HepG2 (cell line): ENCODE results near the gene EPM2A. TPM values are rescaled to one million over a fixed set of nuclear protein-coding genes. Genes with fewer than 3 reads are reported as not detected.
A peak's percentile ranks its signal among the peaks of the same experiment; 100 is the strongest.

ENCODE experiments used
- MIXL1 ChIP-seq: IDR thresholded peaks from 2 replicates; pipeline ENCODE4 v1.6.1; 2016
- PAX8 ChIP-seq: sonication (generic); formaldehyde crosslinking; IDR thresholded peaks from 2 replicates; pipeline ENCODE4 v1.8.0; 2022; ENCODE audit warnings: mild to moderate bottlenecking, missing genetic modification reagents, borderline replicate concordance
- SMARCE1 ChIP-seq: fragments of 450-650 bp; IDR thresholded peaks from 2 replicates; pipeline ENCODE4 v1.6.1; 2017; ENCODE audit warnings: borderline replicate concordance
- TCF7L2 ChIP-seq: IDR thresholded peaks from 2 replicates; pipeline ENCODE4 v1.6.1; 2011; ENCODE audit warnings: mild to moderate bottlenecking, low read depth, low read length, moderate library complexity
- ZFAT ChIP-seq: sonication (generic); formaldehyde crosslinking; conservative IDR thresholded peaks from 2 replicates; pipeline ENCODE4 v1.8.1; 2023; ENCODE audit warnings: missing genetic modification reagents, inconsistent platforms
- polyA plus RNA-seq, 8 experiments: library from polyadenylated mRNA; depleted of rRNA in 3 of 8; stranded (reverse) in 7 of 8; unstranded in 1 of 8; fragments of >200 nt; fragmentation: Illumina TruSeq in 4 of 8; extraction: Trizol in 4 of 8; gene quantifications; 2 replicates each; pipeline versions ENCODE4 v1.2.1 to v1.2.3, GENCODE V29; 2011 to 2016; ENCODE audit warnings: low read depth in 4 of 8, missing spikeins in 1 of 8, mixed read lengths in 1 of 8; ENCODE audit not compliant: insufficient read depth in 1 of 8
- total RNA-seq, 5 experiments: library from RNA; depleted of rRNA; stranded (reverse); fragments of >200 nt; fragmentation: Illumina TruSeq; extraction: Trizol; gene quantifications; 2 replicates each; pipeline ENCODE4 v1.2.3, GENCODE V29; 2016; ENCODE audit warnings: low read depth in 1 of 5
- TF ChIP-seq, protein P1 (sequence below): sonication (generic); formaldehyde crosslinking; IDR thresholded peaks from 2 replicates; pipeline ENCODE4 v1.5.1; 2020; ENCODE audit warnings: mild to moderate bottlenecking, missing genetic modification reagents, borderline replicate concordance
- TF ChIP-seq, protein P2 (sequence below): sonication (generic); formaldehyde crosslinking; IDR thresholded peaks from 2 replicates; pipeline ENCODE4 v1.5.1; 2020; ENCODE audit warnings: missing genetic modification reagents, mild to moderate bottlenecking, borderline replicate concordance
- TF ChIP-seq, protein P3 (sequence below): sonication (generic); formaldehyde crosslinking; IDR thresholded peaks from 2 replicates; pipeline ENCODE4 v1.8.0; 2022; ENCODE audit warnings: mild to moderate bottlenecking, missing genetic modification reagents, borderline replicate concordance
- TF ChIP-seq, protein P4 (sequence below): sonication (generic); formaldehyde crosslinking; IDR thresholded peaks from 2 replicates; pipeline ENCODE4 v1.4.0; 2020; ENCODE audit warnings: missing genetic modification reagents
- TF ChIP-seq, protein P5 (sequence below): IDR thresholded peaks from 2 replicates; pipeline ENCODE4 v1.6.1; 2016; ENCODE audit warnings: low read depth, control low read depth
- TF ChIP-seq, protein P6 (sequence below): sonication (generic); formaldehyde crosslinking; conservative IDR thresholded peaks from 2 replicates; pipeline ENCODE4 v1.5.0; 2020; ENCODE audit warnings: missing genetic modification reagents

EPM2A gene
- total and polyA plus RNA-seq, 2 of the 13 experiments (the other 11 are each of a cell fraction or from before 2014, with no cell fraction given), result 4.6 to 9.2 TPM

DNA sequence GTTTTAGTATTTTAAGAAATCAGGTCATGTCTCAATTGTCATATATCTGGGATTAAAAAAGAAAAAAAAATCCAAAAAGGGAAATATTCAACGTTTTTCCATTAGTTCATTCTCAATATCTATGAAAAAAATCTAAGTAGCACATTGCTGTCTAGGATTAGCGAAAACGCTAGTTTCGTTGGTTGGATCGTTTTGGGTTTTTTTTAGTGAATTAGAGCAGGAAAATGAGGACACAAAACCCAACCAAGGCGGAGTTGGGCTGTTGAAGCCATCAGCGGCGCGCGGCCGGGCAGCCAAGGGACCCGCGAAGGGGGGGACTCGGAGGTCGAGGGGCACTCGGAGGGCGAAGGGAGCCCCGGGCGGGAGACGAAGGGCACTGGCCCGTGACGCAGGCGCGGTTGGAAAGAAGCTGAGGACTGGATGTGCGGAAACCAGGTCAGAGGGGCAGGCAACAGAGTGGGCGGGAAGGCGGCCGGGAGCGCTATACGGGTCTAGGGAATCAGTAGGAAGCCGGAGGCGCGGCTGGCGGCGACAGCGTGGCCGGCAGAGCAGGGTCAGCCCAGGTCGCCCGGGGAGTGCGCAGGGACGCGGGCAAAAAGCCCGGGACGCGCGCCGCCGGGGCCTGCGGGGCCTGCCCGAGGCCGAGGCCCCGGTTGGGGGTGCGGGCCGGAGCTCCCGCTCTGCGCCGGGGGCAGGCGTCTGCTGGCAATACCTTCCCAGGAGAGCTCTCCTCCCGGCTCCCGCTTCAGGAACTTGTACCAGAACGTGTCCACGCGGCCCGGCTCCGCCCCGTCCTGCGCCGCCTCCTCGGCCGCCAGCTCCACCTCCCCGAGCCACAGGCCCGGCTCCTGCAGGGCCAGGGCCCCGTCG is 599 bp downstream of the EPM2A start (continued):
- TF ChIP-seq, protein P1, sequence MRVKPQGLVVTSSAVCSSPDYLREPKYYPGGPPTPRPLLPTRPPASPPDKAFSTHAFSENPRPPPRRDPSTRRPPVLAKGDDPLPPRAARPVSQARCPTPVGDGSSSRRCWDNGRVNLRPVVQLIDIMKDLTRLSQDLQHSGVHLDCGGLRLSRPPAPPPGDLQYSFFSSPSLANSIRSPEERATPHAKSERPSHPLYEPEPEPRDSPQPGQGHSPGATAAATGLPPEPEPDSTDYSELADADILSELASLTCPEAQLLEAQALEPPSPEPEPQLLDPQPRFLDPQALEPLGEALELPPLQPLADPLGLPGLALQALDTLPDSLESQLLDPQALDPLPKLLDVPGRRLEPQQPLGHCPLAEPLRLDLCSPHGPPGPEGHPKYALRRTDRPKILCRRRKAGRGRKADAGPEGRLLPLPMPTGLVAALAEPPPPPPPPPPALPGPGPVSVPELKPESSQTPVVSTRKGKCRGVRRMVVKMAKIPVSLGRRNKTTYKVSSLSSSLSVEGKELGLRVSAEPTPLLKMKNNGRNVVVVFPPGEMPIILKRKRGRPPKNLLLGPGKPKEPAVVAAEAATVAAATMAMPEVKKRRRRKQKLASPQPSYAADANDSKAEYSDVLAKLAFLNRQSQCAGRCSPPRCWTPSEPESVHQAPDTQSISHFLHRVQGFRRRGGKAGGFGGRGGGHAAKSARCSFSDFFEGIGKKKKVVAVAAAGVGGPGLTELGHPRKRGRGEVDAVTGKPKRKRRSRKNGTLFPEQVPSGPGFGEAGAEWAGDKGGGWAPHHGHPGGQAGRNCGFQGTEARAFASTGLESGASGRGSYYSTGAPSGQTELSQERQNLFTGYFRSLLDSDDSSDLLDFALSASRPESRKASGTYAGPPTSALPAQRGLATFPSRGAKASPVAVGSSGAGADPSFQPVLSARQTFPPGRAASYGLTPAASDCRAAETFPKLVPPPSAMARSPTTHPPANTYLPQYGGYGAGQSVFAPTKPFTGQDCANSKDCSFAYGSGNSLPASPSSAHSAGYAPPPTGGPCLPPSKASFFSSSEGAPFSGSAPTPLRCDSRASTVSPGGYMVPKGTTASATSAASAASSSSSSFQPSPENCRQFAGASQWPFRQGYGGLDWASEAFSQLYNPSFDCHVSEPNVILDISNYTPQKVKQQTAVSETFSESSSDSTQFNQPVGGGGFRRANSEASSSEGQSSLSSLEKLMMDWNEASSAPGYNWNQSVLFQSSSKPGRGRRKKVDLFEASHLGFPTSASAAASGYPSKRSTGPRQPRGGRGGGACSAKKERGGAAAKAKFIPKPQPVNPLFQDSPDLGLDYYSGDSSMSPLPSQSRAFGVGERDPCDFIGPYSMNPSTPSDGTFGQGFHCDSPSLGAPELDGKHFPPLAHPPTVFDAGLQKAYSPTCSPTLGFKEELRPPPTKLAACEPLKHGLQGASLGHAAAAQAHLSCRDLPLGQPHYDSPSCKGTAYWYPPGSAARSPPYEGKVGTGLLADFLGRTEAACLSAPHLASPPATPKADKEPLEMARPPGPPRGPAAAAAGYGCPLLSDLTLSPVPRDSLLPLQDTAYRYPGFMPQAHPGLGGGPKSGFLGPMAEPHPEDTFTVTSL (CRISPR knock-in tag), result 0 out of 2 replicates have a peak, but pooled peaks have one; percentile 58
- TF ChIP-seq SMARCE1 (no peak), PAX8 (no peak; the same call in 1 of the 2 replicates), TCF7L2 (no peak), ZFAT (CRISPR knock-in tag) (0 out of 2 replicates have a peak, but pooled peaks have one; percentile 31), MIXL1 (CRISPR knock-in tag) (no peak)
- TF ChIP-seq, protein P2, sequence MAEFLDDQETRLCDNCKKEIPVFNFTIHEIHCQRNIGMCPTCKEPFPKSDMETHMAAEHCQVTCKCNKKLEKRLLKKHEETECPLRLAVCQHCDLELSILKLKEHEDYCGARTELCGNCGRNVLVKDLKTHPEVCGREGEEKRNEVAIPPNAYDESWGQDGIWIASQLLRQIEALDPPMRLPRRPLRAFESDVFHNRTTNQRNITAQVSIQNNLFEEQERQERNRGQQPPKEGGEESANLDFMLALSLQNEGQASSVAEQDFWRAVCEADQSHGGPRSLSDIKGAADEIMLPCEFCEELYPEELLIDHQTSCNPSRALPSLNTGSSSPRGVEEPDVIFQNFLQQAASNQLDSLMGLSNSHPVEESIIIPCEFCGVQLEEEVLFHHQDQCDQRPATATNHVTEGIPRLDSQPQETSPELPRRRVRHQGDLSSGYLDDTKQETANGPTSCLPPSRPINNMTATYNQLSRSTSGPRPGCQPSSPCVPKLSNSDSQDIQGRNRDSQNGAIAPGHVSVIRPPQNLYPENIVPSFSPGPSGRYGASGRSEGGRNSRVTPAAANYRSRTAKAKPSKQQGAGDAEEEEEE (CRISPR knock-in tag), result 0 out of 2 replicates have a peak, but pooled peaks have one; percentile 21
- TF ChIP-seq, protein P3, sequence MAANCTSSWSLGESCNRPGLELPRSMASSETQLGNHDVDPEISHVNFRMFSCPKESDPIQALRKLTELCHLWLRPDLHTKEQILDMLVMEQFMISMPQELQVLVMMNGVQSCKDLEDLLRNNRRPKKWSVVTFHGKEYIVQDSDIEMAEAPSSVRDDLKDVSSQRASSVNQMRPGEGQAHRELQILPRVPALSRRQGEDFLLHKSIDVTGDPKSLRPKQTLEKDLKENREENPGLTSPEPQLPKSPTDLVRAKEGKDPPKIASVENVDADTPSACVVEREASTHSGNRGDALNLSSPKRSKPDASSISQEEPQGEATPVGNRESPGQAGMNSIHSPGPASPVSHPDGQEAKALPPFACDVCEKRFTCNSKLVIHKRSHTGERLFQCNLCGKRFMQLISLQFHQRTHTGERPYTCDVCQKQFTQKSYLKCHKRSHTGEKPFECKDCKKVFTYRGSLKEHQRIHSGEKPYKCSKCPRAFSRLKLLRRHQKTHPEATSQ (CRISPR knock-in tag), result peak; percentile 87; the same call in 1 of the 2 replicates
- TF ChIP-seq, protein P4, sequence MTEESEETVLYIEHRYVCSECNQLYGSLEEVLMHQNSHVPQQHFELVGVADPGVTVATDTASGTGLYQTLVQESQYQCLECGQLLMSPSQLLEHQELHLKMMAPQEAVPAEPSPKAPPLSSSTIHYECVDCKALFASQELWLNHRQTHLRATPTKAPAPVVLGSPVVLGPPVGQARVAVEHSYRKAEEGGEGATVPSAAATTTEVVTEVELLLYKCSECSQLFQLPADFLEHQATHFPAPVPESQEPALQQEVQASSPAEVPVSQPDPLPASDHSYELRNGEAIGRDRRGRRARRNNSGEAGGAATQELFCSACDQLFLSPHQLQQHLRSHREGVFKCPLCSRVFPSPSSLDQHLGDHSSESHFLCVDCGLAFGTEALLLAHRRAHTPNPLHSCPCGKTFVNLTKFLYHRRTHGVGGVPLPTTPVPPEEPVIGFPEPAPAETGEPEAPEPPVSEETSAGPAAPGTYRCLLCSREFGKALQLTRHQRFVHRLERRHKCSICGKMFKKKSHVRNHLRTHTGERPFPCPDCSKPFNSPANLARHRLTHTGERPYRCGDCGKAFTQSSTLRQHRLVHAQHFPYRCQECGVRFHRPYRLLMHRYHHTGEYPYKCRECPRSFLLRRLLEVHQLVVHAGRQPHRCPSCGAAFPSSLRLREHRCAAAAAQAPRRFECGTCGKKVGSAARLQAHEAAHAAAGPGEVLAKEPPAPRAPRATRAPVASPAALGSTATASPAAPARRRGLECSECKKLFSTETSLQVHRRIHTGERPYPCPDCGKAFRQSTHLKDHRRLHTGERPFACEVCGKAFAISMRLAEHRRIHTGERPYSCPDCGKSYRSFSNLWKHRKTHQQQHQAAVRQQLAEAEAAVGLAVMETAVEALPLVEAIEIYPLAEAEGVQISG (CRISPR knock-in tag), result peak; percentile 80
- TF ChIP-seq, protein P5, sequence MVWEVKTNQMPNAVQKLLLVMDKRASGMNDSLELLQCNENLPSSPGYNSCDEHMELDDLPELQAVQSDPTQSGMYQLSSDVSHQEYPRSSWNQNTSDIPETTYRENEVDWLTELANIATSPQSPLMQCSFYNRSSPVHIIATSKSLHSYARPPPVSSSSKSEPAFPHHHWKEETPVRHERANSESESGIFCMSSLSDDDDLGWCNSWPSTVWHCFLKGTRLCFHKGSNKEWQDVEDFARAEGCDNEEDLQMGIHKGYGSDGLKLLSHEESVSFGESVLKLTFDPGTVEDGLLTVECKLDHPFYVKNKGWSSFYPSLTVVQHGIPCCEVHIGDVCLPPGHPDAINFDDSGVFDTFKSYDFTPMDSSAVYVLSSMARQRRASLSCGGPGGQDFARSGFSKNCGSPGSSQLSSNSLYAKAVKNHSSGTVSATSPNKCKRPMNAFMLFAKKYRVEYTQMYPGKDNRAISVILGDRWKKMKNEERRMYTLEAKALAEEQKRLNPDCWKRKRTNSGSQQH (CRISPR knock-in tag), result 0 out of 2 replicates have a peak, but pooled peaks have one; percentile 25
- TF ChIP-seq, protein P6, sequence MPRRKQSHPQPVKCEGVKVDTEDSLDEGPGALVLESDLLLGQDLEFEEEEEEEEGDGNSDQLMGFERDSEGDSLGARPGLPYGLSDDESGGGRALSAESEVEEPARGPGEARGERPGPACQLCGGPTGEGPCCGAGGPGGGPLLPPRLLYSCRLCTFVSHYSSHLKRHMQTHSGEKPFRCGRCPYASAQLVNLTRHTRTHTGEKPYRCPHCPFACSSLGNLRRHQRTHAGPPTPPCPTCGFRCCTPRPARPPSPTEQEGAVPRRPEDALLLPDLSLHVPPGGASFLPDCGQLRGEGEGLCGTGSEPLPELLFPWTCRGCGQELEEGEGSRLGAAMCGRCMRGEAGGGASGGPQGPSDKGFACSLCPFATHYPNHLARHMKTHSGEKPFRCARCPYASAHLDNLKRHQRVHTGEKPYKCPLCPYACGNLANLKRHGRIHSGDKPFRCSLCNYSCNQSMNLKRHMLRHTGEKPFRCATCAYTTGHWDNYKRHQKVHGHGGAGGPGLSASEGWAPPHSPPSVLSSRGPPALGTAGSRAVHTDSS (CRISPR knock-in tag), result no peak
